ENCODE results near the gene PPP1R16B.
A peak's percentile ranks its signal among the peaks of the same experiment; 100 is the strongest.

The PPP1R16B gene

DNA sequence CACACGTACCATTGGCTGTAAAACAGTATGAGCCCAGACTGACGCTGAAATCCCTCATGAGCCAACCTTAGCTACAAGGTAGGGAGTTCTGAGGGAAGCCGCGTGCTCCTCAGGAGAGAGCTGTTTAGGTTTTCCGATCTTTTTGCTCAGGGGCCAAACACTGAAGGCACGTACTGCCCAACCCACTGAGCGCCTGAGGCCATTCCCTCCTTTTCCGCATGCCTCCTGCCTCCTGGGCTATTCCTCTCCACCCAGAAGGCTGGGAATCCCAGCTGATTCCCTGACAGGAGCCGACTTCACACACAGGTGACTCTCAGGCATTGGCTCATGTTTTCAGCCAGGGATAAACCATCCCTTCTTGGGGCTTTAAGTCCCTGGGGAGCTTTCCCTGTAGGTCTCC is 115.4 kb downstream of the PPP1R16B start:
- no peak overlapping the region for H3K4me3 ChIP-seq (ENCODE audit: low read depth, low read length)
- DNase-seq (ENCODE audit: low read depth, low spot score): no peak
- in situ Hi-C loops (cut with HindIII; ENCODE audit: low sequenced_read_pairs): no loop called here
- TF ChIP-seq, protein P1, sequence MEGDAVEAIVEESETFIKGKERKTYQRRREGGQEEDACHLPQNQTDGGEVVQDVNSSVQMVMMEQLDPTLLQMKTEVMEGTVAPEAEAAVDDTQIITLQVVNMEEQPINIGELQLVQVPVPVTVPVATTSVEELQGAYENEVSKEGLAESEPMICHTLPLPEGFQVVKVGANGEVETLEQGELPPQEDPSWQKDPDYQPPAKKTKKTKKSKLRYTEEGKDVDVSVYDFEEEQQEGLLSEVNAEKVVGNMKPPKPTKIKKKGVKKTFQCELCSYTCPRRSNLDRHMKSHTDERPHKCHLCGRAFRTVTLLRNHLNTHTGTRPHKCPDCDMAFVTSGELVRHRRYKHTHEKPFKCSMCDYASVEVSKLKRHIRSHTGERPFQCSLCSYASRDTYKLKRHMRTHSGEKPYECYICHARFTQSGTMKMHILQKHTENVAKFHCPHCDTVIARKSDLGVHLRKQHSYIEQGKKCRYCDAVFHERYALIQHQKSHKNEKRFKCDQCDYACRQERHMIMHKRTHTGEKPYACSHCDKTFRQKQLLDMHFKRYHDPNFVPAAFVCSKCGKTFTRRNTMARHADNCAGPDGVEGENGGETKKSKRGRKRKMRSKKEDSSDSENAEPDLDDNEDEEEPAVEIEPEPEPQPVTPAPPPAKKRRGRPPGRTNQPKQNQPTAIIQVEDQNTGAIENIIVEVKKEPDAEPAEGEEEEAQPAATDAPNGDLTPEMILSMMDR (IDR thresholded peaks at IDR 0.05; ENCODE audit: low read depth, low read length): no peak

- no peak overlapping the region for H3K4me3 ChIP-seq (ENCODE audit: low read depth, low read length)
- TF ChIP-seq, protein P1 (IDR thresholded peaks at IDR 0.05; ENCODE audit: low read depth, low read length): no peak
- DNase-seq (ENCODE audit: low read depth, low spot score): no peak
- in situ Hi-C loops (cut with HindIII; ENCODE audit: low sequenced_read_pairs): no loop called here
Measured at GRCh38 chr20:38924718-38925117, 119.2 kb downstream of the PPP1R16B start.

DNA sequence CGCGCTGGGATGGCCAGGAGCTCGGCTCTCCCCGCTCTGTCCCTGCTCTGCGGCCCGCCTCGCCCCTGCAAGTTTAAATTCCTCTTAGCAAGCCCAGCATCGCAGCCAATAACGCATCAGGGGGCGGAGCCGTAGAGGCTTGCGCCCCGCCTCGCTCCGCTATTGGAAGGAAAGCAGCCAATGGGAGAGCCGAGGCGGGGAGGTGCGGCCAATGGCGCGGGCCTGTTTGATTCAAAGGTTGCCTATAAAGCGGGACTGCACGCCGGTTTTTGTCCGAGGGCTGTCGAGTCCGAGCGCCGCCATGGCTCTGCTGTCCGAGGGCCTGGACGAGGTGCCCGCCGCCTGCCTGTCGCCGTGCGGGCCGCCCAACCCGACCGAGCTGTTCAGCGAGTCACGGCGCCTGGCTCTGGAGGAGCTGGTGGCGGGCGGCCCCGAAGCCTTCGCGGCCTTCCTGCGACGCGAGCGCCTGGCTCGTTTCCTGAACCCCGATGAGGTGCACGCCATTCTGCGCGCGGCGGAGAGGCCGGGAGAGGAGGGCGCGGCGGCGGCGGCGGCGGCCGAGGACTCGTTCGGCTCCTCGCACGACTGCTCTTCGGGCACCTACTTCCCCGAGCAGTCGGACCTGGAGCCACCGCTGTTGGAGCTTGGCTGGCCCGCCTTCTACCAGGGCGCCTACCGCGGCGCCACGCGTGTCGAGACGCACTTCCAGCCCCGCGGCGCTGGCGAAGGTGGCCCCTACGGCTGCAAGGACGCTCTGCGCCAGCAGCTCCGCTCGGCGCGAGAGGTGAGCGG is 120.8 kb downstream of the PPP1R16B start, which contains the start of gene FAM83D:
Gene FAM83D (plus strand): TSS at position 276 of the 792 bp plus-strand sequence. CDS start 26 bp downstream, at position 302.
- in situ Hi-C loops (cut with HindIII; ENCODE audit: low sequenced_read_pairs): no loop called here
- peak; percentile 99 for DNase-seq (ENCODE audit: low read depth, low spot score)
- TF ChIP-seq, protein P1 (IDR thresholded peaks at IDR 0.05; ENCODE audit: low read depth, low read length): no peak
- peak within 1 kb of the TSS; percentile 69 for H3K4me3 ChIP-seq (ENCODE audit: low read depth, low read length)

DNA sequence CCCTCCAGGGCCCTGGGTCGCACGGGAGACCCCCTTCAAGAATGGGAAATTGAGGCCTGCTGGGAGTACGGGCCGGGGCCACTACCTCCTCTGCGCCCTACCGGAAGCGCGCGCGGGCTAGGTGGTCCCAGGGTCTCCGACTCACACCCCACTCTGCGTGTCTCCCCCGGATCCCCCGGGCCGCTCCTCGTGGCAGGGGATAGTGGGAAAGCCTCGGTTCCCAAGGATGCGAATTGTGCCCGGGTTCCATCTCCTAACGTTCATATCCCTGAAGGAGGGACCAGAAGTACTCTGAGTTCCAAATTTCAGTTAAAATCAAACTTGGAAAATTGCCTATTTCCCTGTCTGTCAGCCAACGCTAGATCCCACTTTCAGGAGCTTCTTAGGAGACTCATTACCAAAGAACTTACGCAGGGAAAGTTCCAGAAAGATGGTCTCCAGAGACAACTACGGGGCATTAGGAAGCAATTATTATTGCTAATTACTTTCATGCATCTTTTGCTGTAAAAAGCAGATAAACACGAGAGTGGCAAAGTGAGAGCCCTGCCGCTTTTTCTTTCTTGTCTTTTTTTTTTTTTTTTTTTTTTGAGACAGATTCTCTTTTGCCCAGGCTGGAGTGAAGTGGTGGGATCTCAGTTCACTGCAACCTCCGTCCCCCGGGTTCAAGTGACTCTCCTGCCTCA is 121.6 kb downstream of the PPP1R16B start:
- DNase-seq (ENCODE audit: low read depth, low spot score): peak; percentile 27
- H3K4me3 ChIP-seq (ENCODE audit: low read depth, low read length): peak overlapping the region; percentile 69
- in situ Hi-C loops (cut with HindIII; ENCODE audit: low sequenced_read_pairs): no loop called here
- TF ChIP-seq, protein P1 (IDR thresholded peaks at IDR 0.05; ENCODE audit: low read depth, low read length): no peak

GRCh38 chr20:38927902-38928578 is 122.5 kb downstream of the PPP1R16B start:
- peak overlapping the region; percentile 69 for H3K4me3 ChIP-seq (ENCODE audit: low read depth, low read length)

GRCh38 chr20:38930242-38930569 is 124.7 kb downstream of the PPP1R16B start:
- TF ChIP-seq, protein P1 (IDR thresholded peaks at IDR 0.05; ENCODE audit: low read depth, low read length): no peak
- in situ Hi-C loops (cut with HindIII; ENCODE audit: low sequenced_read_pairs): no loop called here
- no peak overlapping the region for H3K4me3 ChIP-seq (ENCODE audit: low read depth, low read length)
- no peak for DNase-seq (ENCODE audit: low read depth, low spot score)

More at GRCh38 chr20:38927902-38928578, 122.5 kb downstream of the PPP1R16B start:
- DNase-seq (ENCODE audit: low read depth, low spot score): no peak
- in situ Hi-C loops (cut with HindIII; ENCODE audit: low sequenced_read_pairs): no loop called here
- TF ChIP-seq, protein P1 (IDR thresholded peaks at IDR 0.05; ENCODE audit: low read depth, low read length): no peak
